Effector memory CD8-positive, alpha-beta T cell (primary cell): ENCODE measurements around the gene E4F1.
"Not testable (repeated sequence)": the region's sequence is repeated elsewhere in the genome, so short reads cannot be mapped to it uniquely, and the experiment has no call there.

Experiments used
- ATAC-seq: fragments of 150-1000 bp; cut with Tn5 transposase; replicated peaks from 2 replicates; pipeline ENCODE4 v1.10.0; 2021; ENCODE audit warnings: mild to moderate bottlenecking, moderate library complexity
- DNase-seq, 3 experiments: peaks; one replicate each; pipeline ENCODE4 v3.0.0; 2021
- H3K27ac Mint-ChIP-seq, 2 donors: one replicate each; pipeline ENCODE4 v1.8.0; 2022; ENCODE audit warnings: mild to moderate bottlenecking in 2 of 2, mixed read lengths in 2 of 2, moderate library complexity in 2 of 2
- H3K27me3 Mint-ChIP-seq, 2 donors: one replicate each; pipeline ENCODE4 v1.8.0; 2022; ENCODE audit warnings: mixed read lengths in 2 of 2
- H3K36me3 Mint-ChIP-seq: one replicate; pipeline ENCODE4 v1.8.0; 2022; ENCODE audit warnings: mild to moderate bottlenecking, moderate library complexity, mixed read lengths; ENCODE audit not compliant: insufficient read depth
- H3K4me1 Mint-ChIP-seq, 2 donors: one replicate each; pipeline ENCODE4 v1.8.0; 2022; ENCODE audit warnings: low read depth in 2 of 2, mixed read lengths in 2 of 2
- H3K4me3 Mint-ChIP-seq, 2 donors: one replicate each; pipeline ENCODE4 v1.8.0; 2022; ENCODE audit warnings: mild to moderate bottlenecking in 2 of 2, mixed read lengths in 2 of 2, moderate library complexity in 2 of 2
- H3K9me3 Mint-ChIP-seq, 2 donors: one replicate each; pipeline ENCODE4 v1.8.0; 2022; ENCODE audit warnings: mixed read lengths in 2 of 2

Gene E4F1

DNA sequence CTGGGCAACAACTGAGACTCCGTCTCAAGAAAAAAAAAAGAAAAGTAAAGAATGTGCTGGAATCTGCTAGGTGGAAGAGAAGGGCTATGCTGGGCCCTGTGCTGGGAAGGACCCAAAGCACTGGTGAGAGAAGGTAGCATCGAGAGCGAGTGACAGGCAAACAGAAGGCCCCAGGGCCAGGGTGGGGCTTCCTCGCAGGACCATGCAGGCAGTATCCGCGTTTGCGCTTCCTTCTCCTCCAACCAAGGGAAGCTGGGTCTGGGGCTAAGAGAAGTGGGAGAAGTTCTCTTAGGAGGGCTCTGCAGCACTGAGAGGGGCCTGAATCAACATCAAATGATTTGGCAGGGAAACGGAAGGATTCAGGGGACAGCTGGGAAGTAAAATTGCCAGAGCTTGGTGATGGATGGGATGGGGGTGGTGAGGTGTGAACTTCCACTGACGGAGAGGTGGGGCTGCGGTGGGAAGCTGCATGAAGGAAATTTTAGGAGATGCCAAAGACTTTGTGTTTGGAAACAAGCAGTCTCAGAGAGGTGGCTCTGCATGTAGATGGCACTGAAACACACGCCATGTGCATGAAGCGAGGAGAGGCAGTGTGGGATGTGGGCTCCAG is 33.2 kb downstream of the E4F1 start:
- H3K9me3 Mint-ChIP-seq: no peaks in the 10 kb centered on the region
- DNase-seq (no peak), ATAC-seq (no peak)
- H3K27ac Mint-ChIP-seq: peak overlapping the region in 1 of 2 donors; percentile 65
- no peaks in the 10 kb centered on the region for H3K4me1 Mint-ChIP-seq
- peaks cover 100% of the 10 kb centered on the region for H3K36me3 Mint-ChIP-seq
- no peaks in the 10 kb centered on the region for H3K27me3 Mint-ChIP-seq
- H3K4me3 Mint-ChIP-seq: no peak overlapping the region

DNA sequence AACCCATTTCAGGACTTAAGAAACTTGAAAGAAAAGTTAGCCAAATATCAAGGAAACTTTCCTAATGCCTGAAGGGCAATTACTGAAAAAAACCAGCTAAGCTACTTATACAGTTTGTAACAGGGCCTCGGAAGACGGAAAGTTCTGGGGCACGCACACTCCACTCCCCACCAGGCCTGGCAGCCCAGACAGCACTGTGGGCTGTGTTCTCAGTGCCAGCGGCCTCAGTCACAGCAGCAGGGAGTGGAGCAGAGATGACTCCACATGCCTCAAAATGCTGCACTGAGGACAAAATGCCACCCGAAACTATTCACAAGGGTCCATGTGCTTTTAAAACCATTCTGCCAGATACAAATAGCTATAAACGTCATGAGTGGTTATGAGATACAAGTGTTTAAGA is 34.3 kb downstream of the E4F1 start:
- peaks cover 100% of the 10 kb centered on the region for H3K36me3 Mint-ChIP-seq
- no peaks in the 10 kb centered on the region for H3K4me1 Mint-ChIP-seq
- H3K27ac Mint-ChIP-seq: no peak overlapping the region
- H3K4me3 Mint-ChIP-seq: no peak overlapping the region
- H3K9me3 Mint-ChIP-seq: no peaks in the 10 kb centered on the region
- H3K27me3 Mint-ChIP-seq: no peaks in the 10 kb centered on the region
- DNase-seq: no peak
- ATAC-seq: no peak

DNA sequence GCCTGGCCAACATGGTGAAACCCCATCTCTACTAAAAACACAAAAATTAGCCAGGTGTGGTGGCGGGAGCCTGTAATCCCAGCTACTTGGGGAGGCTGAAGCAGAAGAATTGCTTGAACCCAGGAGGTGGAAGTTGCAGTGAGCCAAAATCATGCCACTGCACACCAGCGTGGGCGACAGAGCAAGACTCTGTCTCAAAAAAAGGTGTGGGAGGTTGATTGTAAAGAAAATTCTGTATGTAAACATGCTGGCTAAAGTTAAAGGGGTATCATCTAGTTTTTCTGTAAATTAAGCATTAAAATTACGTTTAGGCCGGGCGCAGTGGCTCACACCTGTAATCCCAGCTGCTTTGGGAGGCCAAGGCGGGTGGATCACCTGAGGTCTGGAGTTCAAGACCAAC is 35.1 kb downstream of the E4F1 start:
- not testable (repeated sequence) for DNase-seq, H3K4me1 Mint-ChIP-seq, H3K9me3 Mint-ChIP-seq, ATAC-seq, H3K4me3 Mint-ChIP-seq, H3K27me3 Mint-ChIP-seq, H3K27ac Mint-ChIP-seq
- peaks cover 100% of the 10 kb centered on the region for H3K36me3 Mint-ChIP-seq

DNA sequence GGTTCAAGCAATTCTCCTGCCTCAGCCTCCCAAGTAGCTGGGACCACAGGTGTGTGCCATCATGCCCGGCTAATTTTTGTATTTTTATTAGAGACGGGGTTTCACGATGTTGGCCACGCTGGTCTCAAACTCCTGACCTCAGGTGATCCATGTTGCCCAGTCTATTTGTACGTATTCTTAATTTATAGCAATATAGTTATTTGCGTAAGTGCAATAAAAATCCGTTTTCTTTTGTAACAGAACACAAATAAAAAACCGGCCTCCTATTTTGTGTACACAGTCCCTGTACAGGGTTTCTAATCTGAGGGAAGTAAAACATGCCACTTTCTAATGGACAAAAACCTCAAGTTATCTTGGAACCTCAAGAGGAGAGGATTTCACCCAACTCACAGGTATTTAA is 36.9 kb downstream of the E4F1 start:
- Mint-ChIP-seq H3K27me3 (no peaks in the 10 kb centered on the region), H3K4me3 (no peak overlapping the region), H3K4me1 (peaks cover 5 to 8% of the 10 kb centered on the region in 2 donors), H3K36me3 (peaks cover 99% of the 10 kb centered on the region), H3K27ac (no peak overlapping the region), H3K9me3 (no peaks in the 10 kb centered on the region)
- DNase-seq (no peak), ATAC-seq (no peak)

DNA sequence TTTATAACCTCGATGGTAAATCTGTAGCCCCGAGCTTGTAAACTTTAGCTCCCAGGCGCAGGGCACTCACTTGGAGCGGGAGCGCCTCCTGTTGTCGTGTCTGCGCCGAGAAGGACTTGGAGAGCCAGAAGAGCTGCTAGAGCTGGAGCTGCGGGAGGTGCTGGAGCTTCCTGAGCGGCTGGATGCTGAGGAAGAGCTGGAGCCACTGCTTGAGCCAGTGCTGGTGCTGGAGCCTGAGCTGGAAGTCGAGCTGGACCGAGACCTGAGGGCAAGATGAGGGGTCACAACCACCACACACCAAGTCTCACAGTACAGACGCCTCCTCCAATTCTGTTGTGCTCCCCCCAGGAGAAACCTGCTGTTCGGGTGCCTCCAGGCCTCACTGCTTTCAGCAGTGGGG is 39.6 kb downstream of the E4F1 start:
- not testable (repeated sequence) for H3K4me3 Mint-ChIP-seq, H3K27me3 Mint-ChIP-seq, DNase-seq, H3K27ac Mint-ChIP-seq, H3K9me3 Mint-ChIP-seq, ATAC-seq
- Mint-ChIP-seq H3K4me1 (peaks cover 11 to 24% of the 10 kb centered on the region in 2 donors), H3K36me3 (peaks cover 93% of the 10 kb centered on the region)

DNA sequence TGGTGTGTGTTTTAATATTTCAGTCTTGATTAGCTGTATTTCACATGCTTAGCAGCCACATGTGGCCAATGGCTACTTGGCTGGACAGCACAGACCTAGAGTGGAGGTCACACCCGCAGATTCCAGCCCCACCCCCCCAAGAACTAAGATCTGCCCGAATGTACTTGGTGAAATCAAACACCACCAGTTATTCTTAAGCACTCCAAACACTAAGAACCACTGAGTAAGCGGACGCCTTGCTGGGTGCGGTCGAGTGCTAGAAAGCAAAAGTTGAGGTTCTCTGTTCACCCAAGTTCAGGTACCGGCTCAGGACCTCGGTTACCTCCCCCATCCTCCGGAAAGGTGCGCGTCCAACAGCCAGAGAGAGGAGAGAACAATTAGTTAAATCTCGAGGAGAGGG is 43.5 kb downstream of the E4F1 start:
- H3K4me3 Mint-ChIP-seq: peak overlapping the region; percentile 97
- peak overlapping the region; percentile 98 to 99 for H3K27ac Mint-ChIP-seq
- not testable (repeated sequence) for H3K27me3 Mint-ChIP-seq, H3K9me3 Mint-ChIP-seq, ATAC-seq
- H3K4me1 Mint-ChIP-seq: peaks cover 23 to 36% of the 10 kb centered on the region in 2 donors
- DNase-seq: peak in 1 of 3 experiments; percentile 21
- H3K36me3 Mint-ChIP-seq: peaks cover 57% of the 10 kb centered on the region

DNA sequence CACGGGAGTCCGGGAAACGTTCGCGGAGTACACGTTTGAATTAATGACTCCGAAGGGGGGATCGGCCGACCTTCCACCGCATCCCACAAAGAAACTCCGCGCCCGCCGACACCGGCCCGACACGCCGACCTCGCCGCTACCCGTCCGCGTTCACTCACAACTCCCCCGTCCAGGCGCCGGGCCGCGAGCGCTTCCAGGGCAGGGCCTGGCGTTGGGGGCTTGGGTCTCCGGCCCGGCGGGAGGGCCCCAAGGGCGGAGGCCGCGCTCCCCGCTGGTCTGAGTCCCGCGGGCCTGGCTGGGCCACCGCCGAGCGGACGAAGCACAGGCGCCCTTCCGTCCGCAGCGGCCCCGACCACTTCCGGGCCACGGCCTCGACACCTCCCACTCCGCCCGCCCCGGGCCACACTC is 44.1 kb downstream of the E4F1 start:
- peak overlapping the region; percentile 97 for H3K4me3 Mint-ChIP-seq
- H3K27me3 Mint-ChIP-seq, H3K9me3 Mint-ChIP-seq, DNase-seq: not testable (repeated sequence)
- peak; percentile 49 for ATAC-seq
- H3K4me1 Mint-ChIP-seq: peaks cover 23 to 36% of the 10 kb centered on the region in 2 donors
- peak overlapping the region; percentile 98 to 99 for H3K27ac Mint-ChIP-seq
- peaks cover 51% of the 10 kb centered on the region for H3K36me3 Mint-ChIP-seq

DNA sequence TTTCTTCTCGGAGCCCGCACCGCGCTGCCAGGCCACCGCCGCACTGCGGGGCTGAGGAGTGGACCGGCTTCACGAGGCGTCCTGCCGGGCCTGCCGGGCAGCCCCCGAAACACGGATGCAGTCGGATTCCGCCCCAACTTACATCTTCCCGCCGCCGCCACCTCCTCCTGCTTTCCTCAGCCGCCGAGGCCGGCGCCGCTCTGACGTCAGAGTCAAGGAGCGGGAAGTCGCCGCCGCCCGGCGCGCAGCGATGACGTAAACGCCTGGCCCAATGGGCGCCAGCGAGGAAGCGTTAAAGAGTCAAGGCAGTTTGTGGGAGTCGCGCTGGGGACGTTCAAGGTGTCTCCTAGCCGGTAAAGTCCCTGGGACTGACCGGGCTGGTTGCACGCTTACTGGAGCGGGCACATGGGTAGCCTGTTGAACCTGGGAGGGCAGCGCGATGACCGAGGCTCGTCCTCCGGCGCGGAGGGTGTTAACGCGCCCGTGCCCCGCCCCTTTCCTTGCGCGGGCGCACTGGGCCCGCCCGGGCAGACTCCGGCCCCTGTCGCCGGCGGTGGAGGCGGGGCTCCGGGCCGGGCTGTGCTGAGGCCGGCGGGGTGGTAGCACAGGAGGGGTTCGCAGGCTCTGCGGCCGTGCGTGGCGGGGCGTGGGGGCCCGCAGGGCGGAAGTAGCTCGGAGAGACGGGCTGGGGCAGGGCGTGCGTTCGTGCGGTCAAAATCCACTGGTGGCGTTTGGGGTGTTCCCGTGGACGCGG is 44.7 kb downstream of the E4F1 start, which contains the start of gene RNPS1:
Gene RNPS1 (minus strand): TSS at position 214 of the 754 bp plus-strand sequence. CDS start 3,483 bp downstream, outside the sequence.
- peaks cover 45% of the 10 kb centered on the region for H3K36me3 Mint-ChIP-seq
- ATAC-seq (peak; percentile 85), DNase-seq (peak; percentile 94 to 96 (median 96))
- peak within 1 kb of the TSS; percentile 97 for H3K4me3 Mint-ChIP-seq
- peaks cover 23 to 36% of the 10 kb centered on the region in 2 donors for H3K4me1 Mint-ChIP-seq
- H3K27ac Mint-ChIP-seq: peak within 1 kb of the TSS; percentile 98 to 99
- no peaks in the 10 kb centered on the region for H3K27me3 Mint-ChIP-seq
- no peaks in the 10 kb centered on the region for H3K9me3 Mint-ChIP-seq

DNA sequence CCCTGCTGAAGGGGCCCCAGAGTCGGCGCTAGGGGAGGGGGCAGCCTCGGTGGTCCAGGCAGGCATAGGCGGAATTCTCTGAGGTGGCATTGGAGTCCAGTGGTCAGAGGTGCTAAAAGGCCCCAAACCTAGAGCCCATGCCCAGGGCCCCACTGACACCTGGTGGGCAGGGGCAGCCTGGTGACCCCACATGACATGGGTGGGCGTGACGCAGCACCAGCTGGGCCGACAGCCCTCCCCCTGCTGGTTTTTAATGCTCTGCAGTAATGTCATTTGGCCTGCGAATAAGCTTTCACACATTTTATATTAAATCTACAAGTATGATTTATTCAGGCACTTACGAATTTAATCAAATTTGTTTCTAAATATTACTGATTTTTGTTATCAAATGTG is 46.7 kb downstream of the E4F1 start:
- Mint-ChIP-seq H3K9me3 (no peaks in the 10 kb centered on the region), H3K27me3 (no peaks in the 10 kb centered on the region), H3K27ac (no peak overlapping the region), H3K4me1 (peaks cover 20 to 30% of the 10 kb centered on the region in 2 donors), H3K36me3 (peaks cover 27% of the 10 kb centered on the region), H3K4me3 (peak overlapping the region in 1 of 2 donors; percentile 97)
- DNase-seq (no peak), ATAC-seq (no peak)

DNA sequence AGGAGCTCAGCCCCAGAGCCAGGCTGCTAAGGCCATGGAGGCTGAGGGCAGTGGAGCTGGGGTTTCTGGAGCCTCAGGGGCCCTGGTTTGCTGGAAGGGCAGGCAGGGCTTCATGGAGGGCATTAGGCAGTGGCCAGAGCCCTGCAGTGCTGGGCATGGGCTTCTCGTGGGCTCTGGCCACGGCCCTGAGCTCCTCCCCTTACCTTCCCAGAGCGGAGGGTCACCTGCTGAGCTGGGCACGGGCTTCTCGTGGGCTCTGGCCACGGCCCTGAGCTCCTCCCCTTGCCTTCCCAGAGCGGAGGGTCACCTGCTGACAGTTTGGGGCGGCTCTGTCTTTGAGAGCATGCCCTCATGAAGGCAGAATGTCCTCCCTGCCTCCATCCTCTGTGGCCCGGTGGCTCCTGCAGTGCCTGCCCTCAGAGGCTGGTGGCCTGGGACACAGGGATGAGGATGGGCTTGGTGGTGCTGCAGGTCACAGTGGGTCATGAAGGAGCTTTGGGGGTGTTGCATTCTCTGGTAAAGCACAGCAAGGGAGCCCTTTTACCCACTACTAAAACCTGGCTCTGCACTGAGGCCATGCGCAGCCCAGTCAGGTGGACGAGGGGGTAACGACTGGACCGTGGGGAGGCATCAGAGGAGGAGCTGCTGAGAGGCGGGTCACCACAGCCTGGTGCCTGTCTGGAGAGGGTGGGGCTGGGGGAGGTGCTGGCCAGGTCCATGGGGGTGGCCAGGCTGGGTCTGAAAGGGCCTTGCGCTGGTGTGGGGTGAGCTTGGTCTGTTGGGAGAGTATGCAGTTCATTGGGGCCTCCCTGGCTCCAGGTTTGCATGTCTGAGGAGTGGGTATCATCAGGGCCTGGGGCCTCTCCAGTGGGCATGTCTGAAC is 47.4 kb downstream of the E4F1 start:
- H3K4me3 Mint-ChIP-seq: no peak overlapping the region
- peaks cover 21% of the 10 kb centered on the region for H3K36me3 Mint-ChIP-seq
- peak overlapping the region in 1 of 2 donors; percentile 46 for H3K27ac Mint-ChIP-seq
- no peaks in the 10 kb centered on the region for H3K9me3 Mint-ChIP-seq
- H3K27me3 Mint-ChIP-seq: no peaks in the 10 kb centered on the region
- H3K4me1 Mint-ChIP-seq: peaks cover 20 to 25% of the 10 kb centered on the region in 2 donors
- no peak for ATAC-seq
- no peak for DNase-seq

DNA sequence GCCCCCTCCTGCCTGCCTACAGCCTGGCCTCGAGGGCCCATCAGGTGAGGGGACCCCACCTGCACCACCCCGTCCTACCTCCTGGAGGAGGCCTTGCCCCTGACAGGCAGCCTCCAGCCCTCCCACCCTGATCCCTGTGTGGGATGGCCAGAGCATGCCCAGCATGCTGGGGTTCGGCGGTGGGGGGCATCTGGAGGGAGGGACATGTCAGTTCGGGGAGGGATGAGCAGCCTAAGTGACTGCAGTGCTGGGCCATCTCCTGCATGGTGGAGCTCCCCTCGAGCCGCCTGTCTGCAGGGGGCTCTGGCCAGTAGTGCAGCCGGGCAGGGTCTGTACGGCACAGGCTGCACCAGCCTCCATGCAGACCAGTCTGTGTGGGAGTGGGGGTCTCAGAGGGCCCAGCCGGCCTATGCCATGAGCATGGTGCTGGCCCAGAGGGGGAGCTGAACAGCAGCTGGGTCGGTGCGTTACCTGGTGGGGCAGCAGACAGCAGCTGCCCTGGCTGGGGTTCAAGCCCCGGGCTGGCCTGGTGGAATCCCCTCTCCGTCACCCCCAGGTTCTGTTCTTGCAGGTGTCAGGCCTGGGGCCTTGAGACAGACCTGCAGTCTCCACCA is 48.6 kb downstream of the E4F1 start:
- Mint-ChIP-seq H3K36me3 (peaks cover 16% of the 10 kb centered on the region), H3K4me3 (no peak overlapping the region), H3K27me3 (no peaks in the 10 kb centered on the region), H3K27ac (no peak overlapping the region), H3K4me1 (peaks cover 14 to 16% of the 10 kb centered on the region in 2 donors), H3K9me3 (no peaks in the 10 kb centered on the region)
- no peak for ATAC-seq
- no peak for DNase-seq

DNA sequence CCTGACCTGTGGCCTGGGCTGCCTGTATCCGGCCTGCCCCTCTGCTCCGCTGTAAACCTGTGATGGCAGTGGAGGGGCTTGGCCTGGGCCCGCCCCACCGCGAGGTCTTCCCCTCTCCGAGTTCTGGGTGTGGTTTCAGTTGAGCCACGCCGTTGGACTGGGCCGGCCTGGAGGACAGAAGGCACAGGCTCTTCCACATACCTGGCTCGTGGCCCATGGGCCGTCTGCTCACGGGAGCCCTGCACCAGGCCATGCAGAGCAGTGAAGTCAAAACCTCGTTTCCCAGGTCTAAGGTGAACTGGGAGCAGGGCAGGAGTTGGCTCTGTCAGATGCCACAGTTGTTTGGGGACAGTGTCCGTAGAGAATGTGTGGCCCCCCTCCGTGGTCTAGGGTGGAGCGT is 50.1 kb downstream of the E4F1 start:
- ATAC-seq (no peak), DNase-seq (no peak)
- H3K36me3 Mint-ChIP-seq: peaks cover 2% of the 10 kb centered on the region
- H3K4me1 Mint-ChIP-seq: peaks cover 11 to 13% of the 10 kb centered on the region in 2 donors
- no peaks in the 10 kb centered on the region for H3K27me3 Mint-ChIP-seq
- no peak overlapping the region for H3K4me3 Mint-ChIP-seq
- H3K9me3 Mint-ChIP-seq: no peaks in the 10 kb centered on the region
- peak overlapping the region in 1 of 2 donors; percentile 35 for H3K27ac Mint-ChIP-seq

DNA sequence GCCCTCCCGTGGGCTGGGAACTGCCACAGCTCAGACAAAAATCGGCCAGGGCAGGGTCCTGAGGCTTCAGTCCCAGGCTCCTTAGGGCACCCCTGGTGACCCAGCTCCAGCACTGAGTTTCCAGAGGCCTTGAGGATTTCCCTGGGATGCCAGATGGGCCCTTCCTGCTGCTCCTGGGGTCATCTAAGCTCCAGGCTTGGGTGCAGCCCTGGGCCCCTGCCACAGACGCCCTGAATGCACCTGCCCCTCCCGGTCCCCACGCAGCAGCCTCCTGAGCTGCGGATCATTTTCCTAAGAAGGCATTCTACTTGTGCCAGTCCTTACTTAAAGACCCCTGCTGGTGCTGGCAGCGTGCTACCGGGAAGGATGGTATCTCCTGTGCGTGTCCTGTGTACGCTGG is 50.5 kb downstream of the E4F1 start:
- Mint-ChIP-seq H3K9me3 (no peaks in the 10 kb centered on the region), H3K4me3 (no peak overlapping the region), H3K36me3 (peaks cover 2% of the 10 kb centered on the region), H3K27ac (no peak overlapping the region), H3K4me1 (peaks cover 9 to 10% of the 10 kb centered on the region in 2 donors), H3K27me3 (no peaks in the 10 kb centered on the region)
- ATAC-seq (no peak), DNase-seq (no peak)
